ENCODE data around the gene SLC10A2.

- no peak for TF ChIP-seq POLR2AphosphoS5 (IDR thresholded peaks at IDR 0.05)
- no peak for TF ChIP-seq POLR2A (IDR thresholded peaks at IDR 0.05)
- TF ChIP-seq CTCF (IDR thresholded peaks at IDR 0.05), result no peak
- no peak for TF ChIP-seq EP300 (IDR thresholded peaks at IDR 0.05)
These were observed 36.4 kb downstream of the SLC10A2 start for GRCh38 chr13:103029798-103030197.
